Skeletal muscle tissue (tissue), 4 donors: Measurements from ENCODE around the gene MICAL3. TPM values are rescaled to one million over a fixed set of nuclear protein-coding genes. Genes with fewer than 3 reads are reported as not detected.

Source experiments
- H3K27ac ChIP-seq: one replicate; pipeline ENCODE4 v1.7.0; 2013; ENCODE audit warnings: mild to moderate bottlenecking, low read depth, low read length, inconsistent platforms
- H3K27me3 ChIP-seq, 3 donors: one replicate each; pipeline ENCODE4 v1.7.0; 2013; ENCODE audit warnings: low read length in 3 of 3; ENCODE audit not compliant: control insufficient read depth in 3 of 3, insufficient read depth in 3 of 3
- H3K36me3 ChIP-seq, 3 donors: one replicate each; pipeline ENCODE4 v1.7.0; 2013; ENCODE audit warnings: low read length in 3 of 3; ENCODE audit not compliant: control insufficient read depth in 3 of 3, insufficient read depth in 3 of 3
- H3K4me1 ChIP-seq, 3 donors: one replicate each; pipeline ENCODE4 v1.7.0; 2013; ENCODE audit warnings: low read length in 3 of 3, mild to moderate bottlenecking in 3 of 3; ENCODE audit not compliant: control insufficient read depth in 3 of 3, insufficient read depth in 3 of 3
- H3K4me3 ChIP-seq, 3 donors: one replicate each; pipeline ENCODE4 v1.7.0; 2013; ENCODE audit warnings: low read length in 3 of 3
- H3K9ac ChIP-seq, 3 donors: one replicate each; pipeline ENCODE4 v1.7.0; 2013; ENCODE audit warnings: low read length in 3 of 3, mild to moderate bottlenecking in 3 of 3, moderate library complexity in 2 of 3, low read depth in 1 of 3
- H3K9me3 ChIP-seq, 3 donors: one replicate each; pipeline ENCODE4 v1.7.0; 2013; ENCODE audit warnings: low read length in 3 of 3; ENCODE audit not compliant: control insufficient read depth in 3 of 3
- total RNA-seq: library from RNA; depleted of rRNA; stranded (reverse); fragments of >200 nt; gene quantifications from one replicate; pipeline ENCODE4 v1.2.3, GENCODE V29; 2014
- donor health status: Osteomylitis.

The MICAL3 gene
- total RNA-seq, 1 donor from 2014 or later: 20.9 TPM

DNA sequence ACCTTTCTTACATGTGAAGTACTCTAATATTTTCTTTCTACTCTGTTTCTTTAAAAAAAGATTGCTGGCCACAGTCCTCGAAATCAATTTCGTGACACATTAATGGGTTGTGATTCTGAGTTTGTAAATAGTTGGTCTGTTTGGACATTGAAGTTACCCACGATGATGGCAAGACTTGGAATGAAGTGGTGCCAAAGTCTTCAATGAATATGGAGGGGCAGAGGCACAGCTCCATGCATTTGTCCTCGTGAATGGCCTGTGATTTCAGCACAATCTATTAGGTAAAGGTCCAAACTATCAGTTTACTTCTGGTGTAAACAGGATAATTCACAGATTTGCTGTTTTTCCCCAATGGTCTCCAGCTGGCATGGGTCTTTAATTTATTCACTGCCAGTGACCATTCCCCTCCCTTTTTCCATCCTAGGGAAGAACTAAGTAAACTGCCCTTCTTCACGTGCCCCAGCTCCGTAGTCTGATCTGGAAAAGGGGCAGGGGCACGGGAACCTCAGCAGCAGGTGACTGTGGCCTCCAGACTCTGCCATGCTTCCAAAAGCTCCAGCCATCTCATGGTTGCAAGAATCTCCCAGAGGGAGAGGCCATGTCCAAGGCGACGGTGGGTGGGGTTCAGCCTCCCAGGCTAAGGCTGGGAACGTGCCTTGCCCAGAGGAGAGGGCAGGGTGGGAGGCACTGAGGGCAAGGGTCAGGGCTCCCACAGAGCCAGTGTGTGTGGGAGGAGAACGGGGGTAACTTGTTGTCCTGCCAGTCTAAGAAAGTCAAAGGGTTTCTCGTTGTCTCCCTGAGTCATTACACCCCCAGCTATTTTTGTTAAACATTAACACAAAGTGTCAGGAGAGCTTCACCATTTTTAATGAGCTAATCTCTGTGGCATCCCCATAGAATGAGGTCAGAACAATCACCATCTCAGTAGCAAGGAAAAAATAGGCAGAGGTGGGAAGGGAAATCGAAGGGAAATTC is 36.6 kb upstream of the MICAL3 start:
- Histone ChIP-seq H3K4me3 (no peak overlapping the region), H3K9ac (no peak overlapping the region), H3K27ac (no peak overlapping the region), H3K4me1 (peaks cover 24 to 39% (median 31%) of the 10 kb centered on the region in 3 donors), H3K36me3 (no peaks in the 10 kb centered on the region), H3K9me3 (no peaks in the 10 kb centered on the region), H3K27me3 (peaks cover 0 to 4% (median 3%) of the 10 kb centered on the region in 3 donors)

- Histone ChIP-seq H3K27me3 (no peaks in the 10 kb centered on the region), H3K9ac (no peak overlapping the region), H3K4me1 (peaks cover 27 to 39% (median 38%) of the 10 kb centered on the region in 3 donors), H3K27ac (no peak overlapping the region), H3K36me3 (no peaks in the 10 kb centered on the region), H3K9me3 (no peaks in the 10 kb centered on the region), H3K4me3 (no peak overlapping the region)
Measured at GRCh38 chr22:18059991-18060390, 35.6 kb upstream of the MICAL3 start.

DNA sequence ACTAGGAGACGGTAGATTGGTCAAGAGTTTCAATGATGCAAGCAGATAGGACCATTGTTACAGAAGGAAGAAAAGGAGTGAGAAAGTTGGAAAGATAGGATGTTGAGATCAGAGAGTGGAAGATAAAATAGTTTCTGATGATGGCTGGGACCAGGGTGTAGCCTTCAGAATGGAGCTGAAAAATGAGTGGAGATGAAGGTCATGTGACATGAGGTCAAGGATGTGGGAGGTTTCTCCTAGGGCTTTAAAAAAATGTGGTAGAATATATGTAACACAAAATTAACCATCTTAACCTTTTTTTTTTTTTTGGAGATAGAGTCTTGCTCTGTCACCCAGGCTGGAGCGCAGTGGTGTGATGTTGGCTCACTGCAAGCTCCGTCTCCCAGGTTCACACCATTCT is 35.1 kb upstream of the MICAL3 start:
- H3K27me3 ChIP-seq: no peaks in the 10 kb centered on the region
- no peaks in the 10 kb centered on the region for H3K9me3 ChIP-seq
- H3K4me3 ChIP-seq: no peak overlapping the region
- peaks cover 27 to 39% (median 38%) of the 10 kb centered on the region in 3 donors for H3K4me1 ChIP-seq
- H3K27ac ChIP-seq: no peak overlapping the region
- H3K9ac ChIP-seq: no peak overlapping the region
- H3K36me3 ChIP-seq: no peaks in the 10 kb centered on the region

DNA sequence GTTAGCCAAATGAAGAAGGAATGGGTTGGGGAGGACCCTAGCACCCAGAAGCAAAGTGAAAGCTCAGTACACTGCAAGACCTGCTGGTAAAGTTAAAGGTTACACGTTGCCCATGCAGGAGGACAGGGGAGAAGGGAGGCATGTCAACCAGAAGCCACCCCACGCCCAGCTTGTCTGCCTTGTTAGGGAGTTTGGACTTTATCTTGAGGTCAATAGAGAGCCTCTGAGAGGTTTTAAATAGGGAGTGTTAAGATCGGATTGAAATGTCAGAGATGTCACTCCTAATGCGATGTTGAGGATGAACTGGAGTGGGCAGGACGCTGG is 34.7 kb upstream of the MICAL3 start:
- H3K9me3 ChIP-seq: no peaks in the 10 kb centered on the region
- no peak overlapping the region for H3K9ac ChIP-seq
- H3K27ac ChIP-seq: no peak overlapping the region
- no peaks in the 10 kb centered on the region for H3K36me3 ChIP-seq
- no peaks in the 10 kb centered on the region for H3K27me3 ChIP-seq
- H3K4me1 ChIP-seq: peaks cover 27 to 39% (median 38%) of the 10 kb centered on the region in 3 donors
- no peak overlapping the region for H3K4me3 ChIP-seq

DNA sequence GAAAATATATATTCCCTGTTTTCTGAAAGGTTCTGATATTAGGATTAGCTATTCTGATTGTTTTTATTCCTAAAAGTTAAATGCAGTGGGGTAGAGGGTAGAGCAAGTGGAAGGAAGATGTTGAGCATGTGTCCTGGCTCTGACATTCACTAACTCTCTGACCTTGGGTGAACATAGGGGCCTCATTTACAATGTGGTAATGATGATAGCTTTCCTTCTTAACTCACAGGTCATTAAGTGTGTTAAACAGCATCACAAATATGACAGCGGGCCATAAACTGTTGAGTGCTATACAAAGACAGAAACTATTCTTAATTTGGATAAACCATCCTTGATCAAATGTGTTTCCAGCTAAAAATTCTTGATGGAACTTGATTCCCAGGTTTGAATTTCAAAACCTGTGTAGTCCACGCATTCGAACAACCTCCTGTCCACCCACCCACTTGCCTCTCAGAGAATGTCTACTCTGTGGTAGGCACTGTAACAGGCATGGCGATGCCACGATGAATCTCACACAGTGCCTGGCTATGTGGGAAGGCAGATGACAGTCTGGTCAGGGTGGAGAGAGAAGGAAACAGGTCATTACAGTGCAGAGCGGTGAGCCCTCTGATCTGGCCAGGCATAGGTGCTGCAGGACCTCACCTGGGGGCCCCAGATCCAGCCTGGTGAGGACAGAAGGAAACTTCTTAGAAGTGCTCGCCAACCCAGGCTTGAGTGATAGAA is 34.2 kb upstream of the MICAL3 start:
- peaks cover 27 to 39% (median 38%) of the 10 kb centered on the region in 3 donors for H3K4me1 ChIP-seq
- no peak overlapping the region for H3K4me3 ChIP-seq
- H3K36me3 ChIP-seq: no peaks in the 10 kb centered on the region
- H3K27me3 ChIP-seq: no peaks in the 10 kb centered on the region
- H3K27ac ChIP-seq: no peak overlapping the region
- no peaks in the 10 kb centered on the region for H3K9me3 ChIP-seq
- no peak overlapping the region for H3K9ac ChIP-seq

DNA sequence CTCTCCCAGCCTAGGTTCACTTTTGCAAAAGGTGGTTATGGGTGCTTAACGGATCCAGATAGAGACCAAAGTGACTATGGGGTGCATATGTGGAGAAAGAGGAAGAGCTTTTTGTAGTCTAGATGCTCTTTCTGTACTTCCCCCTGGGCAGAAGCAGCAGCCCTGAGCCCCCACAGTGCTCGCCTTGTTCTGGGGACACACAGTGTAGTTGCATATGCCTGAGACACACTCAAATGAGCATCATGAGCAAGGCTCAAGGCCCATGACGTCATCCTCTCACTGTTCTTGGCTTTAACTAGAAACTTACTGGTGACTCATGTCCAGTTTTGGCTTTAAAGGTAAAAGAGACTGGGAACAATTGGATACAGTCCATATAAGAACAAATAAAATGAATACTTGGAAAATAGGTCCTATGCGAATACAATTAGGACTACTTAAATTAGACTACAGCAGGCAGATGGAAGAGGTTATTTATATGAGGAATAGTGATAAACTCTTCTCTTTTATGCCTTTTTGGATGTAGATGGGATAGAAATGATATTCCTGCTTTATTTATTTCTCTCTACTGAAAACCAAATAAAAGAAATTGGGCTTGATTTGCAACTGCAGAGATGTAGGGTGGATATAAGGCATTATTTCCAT is 33.3 kb upstream of the MICAL3 start:
- H3K4me3 ChIP-seq: no peak overlapping the region
- no peak overlapping the region for H3K9ac ChIP-seq
- H3K27ac ChIP-seq: peak overlapping the region; percentile 91
- no peaks in the 10 kb centered on the region for H3K9me3 ChIP-seq
- H3K36me3 ChIP-seq: no peaks in the 10 kb centered on the region
- peaks cover 27 to 39% (median 38%) of the 10 kb centered on the region in 3 donors for H3K4me1 ChIP-seq
- no peaks in the 10 kb centered on the region for H3K27me3 ChIP-seq

DNA sequence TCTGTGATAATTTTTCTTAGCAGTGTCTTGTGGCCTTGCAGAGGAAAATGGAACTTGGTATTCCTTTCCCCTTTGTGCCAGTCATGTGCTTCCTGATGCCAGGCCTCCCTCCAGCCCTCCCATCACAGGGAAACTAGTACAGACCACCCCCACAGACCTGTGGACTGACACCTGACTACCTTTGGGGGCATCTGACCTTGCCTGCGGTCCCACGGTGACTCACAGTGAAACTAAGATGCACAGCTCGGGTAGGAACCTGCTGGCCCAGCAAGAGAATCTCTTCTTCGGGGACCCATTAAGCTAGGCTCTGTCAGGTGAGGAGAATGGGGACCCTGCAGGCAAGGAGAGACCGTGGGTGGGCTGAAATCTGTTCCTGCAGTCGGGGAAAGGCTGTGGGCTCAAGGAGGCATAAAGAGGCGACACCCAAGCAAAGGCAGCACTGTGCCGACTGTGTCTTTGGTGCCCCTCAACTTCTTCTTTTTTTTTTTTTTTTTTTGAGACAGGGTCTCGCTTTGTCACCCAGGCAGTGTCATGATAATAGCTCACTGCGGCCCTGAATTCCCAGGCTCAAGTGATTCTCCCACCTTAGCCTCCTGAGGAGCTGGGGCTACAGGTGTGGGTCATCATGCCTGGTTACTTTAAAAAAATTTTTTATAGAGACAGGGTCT is 32.6 kb upstream of the MICAL3 start:
- Histone ChIP-seq H3K27ac (peak overlapping the region; percentile 91), H3K27me3 (no peaks in the 10 kb centered on the region), H3K4me1 (peaks cover 27 to 39% (median 38%) of the 10 kb centered on the region in 3 donors), H3K36me3 (no peaks in the 10 kb centered on the region), H3K9ac (peak overlapping the region; percentile 33 to 79 (median 60)), H3K4me3 (peak overlapping the region; percentile 9 to 58 (median 38)), H3K9me3 (no peaks in the 10 kb centered on the region)

- peak overlapping the region in 2 of 3 donors; percentile 18 to 52 for H3K4me3 ChIP-seq
- no peaks in the 10 kb centered on the region for H3K36me3 ChIP-seq
- H3K9me3 ChIP-seq: no peaks in the 10 kb centered on the region
- H3K4me1 ChIP-seq: peaks cover 27 to 37% (median 37%) of the 10 kb centered on the region in 3 donors
- peak overlapping the region; percentile 91 for H3K27ac ChIP-seq
- no peaks in the 10 kb centered on the region for H3K27me3 ChIP-seq
- H3K9ac ChIP-seq: peak overlapping the region; percentile 47 to 79 (median 60)
Measured at GRCh38 chr22:18056161-18056666, 31.9 kb upstream of the MICAL3 start.

- Histone ChIP-seq H3K9ac (peak overlapping the region; percentile 47 to 74 (median 60)), H3K27me3 (no peaks in the 10 kb centered on the region)
Measured at GRCh38 chr22:18055619-18056160, 31.3 kb upstream of the MICAL3 start.

More at GRCh38 chr22:18055619-18056160, 31.3 kb upstream of the MICAL3 start:
- H3K27ac ChIP-seq: peak overlapping the region; percentile 91
- no peaks in the 10 kb centered on the region for H3K9me3 ChIP-seq
- H3K4me3 ChIP-seq: peak overlapping the region in 2 of 3 donors; percentile 18 to 52
- H3K4me1 ChIP-seq: peaks cover 27 to 34% (median 34%) of the 10 kb centered on the region in 3 donors
- no peaks in the 10 kb centered on the region for H3K36me3 ChIP-seq
